Measurements from ENCODE around the gene VGLL4.
A peak's percentile ranks its signal among the peaks of the same experiment; 100 is the strongest.
"Not testable (repeated sequence)": the region's sequence is repeated elsewhere in the genome, so short reads cannot be mapped to it uniquely, and the experiment has no call there.

VGLL4 gene, protein sequence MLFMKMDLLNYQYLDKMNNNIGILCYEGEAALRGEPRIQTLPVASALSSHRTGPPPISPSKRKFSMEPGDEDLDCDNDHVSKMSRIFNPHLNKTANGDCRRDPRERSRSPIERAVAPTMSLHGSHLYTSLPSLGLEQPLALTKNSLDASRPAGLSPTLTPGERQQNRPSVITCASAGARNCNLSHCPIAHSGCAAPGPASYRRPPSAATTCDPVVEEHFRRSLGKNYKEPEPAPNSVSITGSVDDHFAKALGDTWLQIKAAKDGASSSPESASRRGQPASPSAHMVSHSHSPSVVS

DNA sequence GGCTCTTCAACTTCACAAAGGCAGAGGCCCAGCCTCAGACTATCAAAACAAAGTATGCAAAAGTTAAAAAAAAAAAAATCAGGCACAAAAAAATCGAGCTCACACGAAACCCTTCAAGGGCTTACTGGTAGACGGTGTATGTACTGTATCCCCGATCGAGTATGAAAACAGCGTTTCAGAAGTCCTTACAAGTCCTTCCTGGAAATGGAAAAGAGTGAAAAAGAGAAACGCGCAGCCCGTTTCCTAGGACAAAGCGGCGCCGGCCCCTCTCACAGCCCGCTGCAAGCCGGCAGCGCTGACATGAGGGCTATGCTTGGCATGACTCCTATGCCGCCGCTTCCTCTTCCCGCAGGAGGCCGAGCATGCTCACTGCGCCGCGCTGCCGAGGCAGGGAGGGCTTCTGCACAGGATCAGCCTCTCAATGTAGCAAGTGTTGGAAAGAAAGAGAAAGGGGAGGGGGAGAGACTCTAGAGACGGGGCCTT lies at the start of gene VGLL4:
Gene VGLL4, minus strand, starts transcription at position 311 of the 483 bp plus-strand sequence. CDS start 397 bp downstream, outside the sequence.
- peak; percentile 64 for DNase-seq

- DNase-seq: no peak
These were observed 48.8 kb upstream of the VGLL4 start for GRCh38 chr3:11692532-11692813.

DNA sequence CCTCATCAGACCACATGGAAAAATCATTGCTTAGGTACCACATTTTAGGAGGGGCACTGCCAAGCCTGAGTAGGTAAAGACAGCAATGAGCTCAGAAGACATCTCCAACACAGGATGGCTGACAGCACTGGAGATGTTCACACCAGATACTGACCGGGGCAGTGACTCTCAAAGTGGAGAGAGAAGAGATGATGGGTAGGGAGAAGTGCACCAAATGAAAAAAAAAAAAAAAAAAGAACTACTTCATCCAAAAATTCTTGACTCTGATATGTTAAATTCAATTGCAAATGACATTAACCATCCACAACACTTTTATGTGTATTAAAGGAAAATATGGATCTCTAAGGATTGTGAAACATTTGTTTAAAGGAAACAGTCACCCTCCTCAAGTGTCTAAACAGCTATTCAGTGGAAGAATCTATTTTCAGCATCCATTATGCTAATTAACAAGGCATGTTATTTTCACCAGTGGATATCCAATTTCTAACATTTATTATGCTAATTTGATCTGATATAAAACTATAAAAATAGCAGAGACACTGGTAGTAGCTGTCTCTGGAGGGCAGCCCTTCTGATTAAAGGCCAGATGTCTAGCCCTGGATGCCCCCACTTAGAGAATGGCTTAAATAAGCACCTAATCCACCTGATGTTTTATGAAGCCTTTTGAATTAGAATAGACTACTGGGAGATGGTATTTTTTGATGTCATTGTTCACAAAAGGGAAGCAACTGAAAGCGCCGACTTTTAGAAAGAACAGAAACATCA lies 48.2 kb upstream of the VGLL4 start:
- peak; percentile 43 for DNase-seq

GRCh38 chr3:11690863-11691766 lies 47.4 kb upstream of the VGLL4 start:
- DNase-seq: no peak

- no peak for DNase-seq
These were observed 46.0 kb upstream of the VGLL4 start for GRCh38 chr3:11689749-11690148.

DNA sequence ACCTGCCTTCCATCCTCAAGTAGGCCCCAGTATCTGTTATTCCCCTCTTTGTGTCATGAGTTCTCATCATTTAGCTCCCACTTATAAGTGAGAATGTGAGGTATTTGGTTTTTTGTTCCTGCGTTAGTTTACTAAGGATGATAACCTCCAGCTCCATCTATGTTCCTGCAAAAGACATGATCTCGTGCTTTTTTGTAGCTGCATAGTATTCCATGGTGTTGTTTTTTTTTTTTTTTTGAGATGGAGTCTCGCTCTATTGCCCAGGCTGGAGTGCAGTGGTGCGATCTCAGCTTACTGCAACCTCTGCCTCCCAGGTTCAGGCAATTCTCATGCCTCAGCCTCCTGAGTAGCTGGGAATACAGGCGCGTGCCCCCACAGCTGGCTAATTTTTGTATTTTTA lies 41.3 kb upstream of the VGLL4 start:
- not testable (repeated sequence) for DNase-seq

- DNase-seq: no peak
These were observed 36.8 kb upstream of the VGLL4 start for GRCh38 chr3:11680509-11680908.

GRCh38 chr3:11679964-11680363 lies 36.2 kb upstream of the VGLL4 start:
- no peak for DNase-seq

DNA sequence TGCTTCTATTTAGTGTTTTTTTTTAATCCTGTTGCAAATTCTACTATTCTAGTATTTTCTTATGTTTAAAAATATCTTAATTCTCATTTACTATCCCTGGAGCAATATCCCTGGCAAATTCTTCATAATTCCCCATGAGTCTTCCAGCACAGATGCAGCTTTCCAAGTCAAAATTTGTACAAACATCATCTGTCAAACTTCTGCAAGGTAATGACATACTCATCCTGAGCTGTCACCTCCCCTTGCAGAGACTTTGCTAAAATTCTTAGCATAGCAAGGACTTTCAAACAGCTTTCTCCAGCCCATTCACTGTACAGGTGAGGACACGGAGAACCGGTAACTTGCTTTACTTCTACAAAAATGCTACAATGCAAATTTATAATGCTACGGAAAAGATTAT lies 28.6 kb upstream of the VGLL4 start:
- DNase-seq: no peak

- DNase-seq: no peak
These were observed 28.0 kb upstream of the VGLL4 start for GRCh38 chr3:11671648-11672100.

DNA sequence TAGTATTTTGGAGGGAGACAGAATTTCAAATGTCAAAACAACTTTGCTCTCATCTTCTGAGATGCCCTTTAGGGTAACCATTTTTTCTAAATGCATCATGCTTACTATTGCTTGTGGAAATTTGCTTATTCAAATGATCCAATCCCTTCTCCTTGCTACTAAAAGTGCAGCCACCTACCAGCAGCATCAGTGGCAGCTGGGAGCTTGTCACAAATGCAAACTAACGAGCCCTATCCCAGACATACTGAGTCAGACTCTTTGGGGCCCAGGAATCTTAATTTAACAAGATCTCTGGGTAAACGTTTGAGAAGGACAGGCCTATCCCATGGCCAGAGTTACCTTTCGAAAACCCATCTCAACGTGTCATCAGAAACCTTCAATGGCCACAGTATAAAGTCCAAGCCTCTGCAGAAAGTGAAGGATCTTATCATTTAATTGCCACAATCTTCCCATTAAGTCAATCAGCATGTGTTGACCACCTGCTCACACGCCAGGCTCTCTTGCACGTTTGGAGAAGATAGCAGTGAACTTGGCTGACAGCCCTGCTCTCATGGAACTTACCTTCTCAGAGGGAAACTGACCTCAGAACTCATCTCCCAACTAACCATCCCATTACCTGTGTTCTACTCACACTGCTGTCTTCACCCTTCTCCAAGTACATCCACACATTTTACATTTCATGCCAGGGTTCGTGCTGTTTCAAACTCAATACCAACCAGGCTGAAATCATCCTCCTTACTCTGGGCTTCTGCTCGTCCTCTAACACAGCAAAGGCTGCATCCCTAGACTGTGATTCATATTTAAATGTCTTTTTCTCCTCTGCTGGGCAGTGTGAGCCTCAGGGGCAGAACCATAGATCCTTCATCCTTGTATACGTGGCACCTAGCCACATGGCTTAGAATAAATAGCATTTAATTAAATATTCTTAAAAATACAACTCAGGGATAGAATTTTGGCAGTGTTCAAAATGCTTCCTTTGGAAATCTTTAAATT lies 24.8 kb upstream of the VGLL4 start:
- no peak for DNase-seq

GRCh38 chr3:11665331-11665730 lies 21.6 kb upstream of the VGLL4 start:
- DNase-seq: no peak

- DNase-seq: no peak
These were observed 18.8 kb upstream of the VGLL4 start for GRCh38 chr3:11662392-11662990.

DNA sequence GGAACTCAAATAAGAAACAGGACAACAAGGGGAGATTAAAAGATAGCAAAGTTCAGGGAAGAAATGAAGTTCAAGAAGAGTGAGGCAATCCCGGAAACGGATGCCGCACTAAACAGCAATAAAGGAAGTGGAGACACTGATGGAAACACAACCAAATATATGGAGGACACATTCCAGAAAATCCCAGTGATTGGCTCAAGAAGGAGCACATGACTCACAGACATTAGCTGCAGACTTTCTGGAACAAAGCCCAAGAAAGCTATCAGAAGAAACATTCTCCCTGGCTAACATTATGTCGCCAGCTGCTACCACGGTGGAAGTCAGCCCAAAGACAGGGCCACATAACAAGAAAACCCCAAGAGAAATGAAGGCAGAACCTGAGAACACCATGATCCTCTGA lies 18.1 kb upstream of the VGLL4 start:
- no peak for DNase-seq

DNA sequence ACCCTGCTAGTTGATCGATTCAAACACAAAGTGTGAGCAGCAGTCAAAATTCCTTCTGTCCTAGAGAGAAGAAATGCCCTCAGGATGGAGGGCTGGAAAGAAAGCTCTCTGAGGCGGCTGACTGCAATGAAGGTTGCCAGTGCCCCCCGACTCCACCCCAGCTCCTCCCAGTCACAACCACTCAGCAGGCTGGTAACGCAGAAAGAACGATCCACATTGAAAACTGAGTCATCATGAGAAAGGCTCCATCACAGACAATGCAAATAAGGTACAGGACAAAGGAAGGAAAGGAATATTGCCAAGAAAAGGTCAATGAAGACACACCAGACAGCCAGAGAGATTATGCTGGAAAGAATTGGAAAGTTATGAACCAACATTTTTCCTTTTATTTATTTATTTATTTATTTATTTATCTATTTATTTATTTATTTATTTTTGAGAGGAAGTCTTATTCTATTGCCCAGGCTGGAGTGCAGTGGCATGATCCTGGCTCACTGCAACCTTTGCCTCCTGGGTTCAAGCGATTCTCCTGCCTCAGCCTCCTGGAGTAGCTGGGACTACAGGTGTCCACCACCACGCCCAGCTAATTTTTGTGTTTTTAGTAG lies 17.4 kb upstream of the VGLL4 start:
- no peak for DNase-seq

DNA sequence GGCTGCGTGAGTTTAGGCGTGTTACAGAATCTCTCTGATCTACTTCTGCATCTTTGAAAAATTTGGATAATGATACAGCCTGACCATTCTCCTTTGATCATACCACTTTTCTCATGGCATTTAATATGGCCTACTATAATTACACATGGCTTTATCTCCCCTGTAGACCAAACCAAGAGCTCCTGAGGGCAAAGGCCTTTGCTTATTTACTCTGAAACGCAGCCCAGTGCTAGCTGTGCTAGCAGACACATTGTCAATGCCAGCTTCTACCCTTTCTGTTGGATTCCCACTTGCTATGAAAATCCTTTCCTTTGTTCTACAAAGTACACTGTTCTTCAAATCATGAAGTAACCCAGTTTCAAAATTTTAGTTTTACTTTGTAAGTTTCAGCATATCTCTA lies 16.5 kb upstream of the VGLL4 start:
- no peak for DNase-seq

GRCh38 chr3:11658180-11658579 lies 14.5 kb upstream of the VGLL4 start:
- DNase-seq: no peak

GRCh38 chr3:11655196-11655928 lies 11.6 kb upstream of the VGLL4 start:
- peak; percentile 21 for DNase-seq

GRCh38 chr3:11654166-11654565 lies 10.5 kb upstream of the VGLL4 start:
- no peak for DNase-seq

DNA sequence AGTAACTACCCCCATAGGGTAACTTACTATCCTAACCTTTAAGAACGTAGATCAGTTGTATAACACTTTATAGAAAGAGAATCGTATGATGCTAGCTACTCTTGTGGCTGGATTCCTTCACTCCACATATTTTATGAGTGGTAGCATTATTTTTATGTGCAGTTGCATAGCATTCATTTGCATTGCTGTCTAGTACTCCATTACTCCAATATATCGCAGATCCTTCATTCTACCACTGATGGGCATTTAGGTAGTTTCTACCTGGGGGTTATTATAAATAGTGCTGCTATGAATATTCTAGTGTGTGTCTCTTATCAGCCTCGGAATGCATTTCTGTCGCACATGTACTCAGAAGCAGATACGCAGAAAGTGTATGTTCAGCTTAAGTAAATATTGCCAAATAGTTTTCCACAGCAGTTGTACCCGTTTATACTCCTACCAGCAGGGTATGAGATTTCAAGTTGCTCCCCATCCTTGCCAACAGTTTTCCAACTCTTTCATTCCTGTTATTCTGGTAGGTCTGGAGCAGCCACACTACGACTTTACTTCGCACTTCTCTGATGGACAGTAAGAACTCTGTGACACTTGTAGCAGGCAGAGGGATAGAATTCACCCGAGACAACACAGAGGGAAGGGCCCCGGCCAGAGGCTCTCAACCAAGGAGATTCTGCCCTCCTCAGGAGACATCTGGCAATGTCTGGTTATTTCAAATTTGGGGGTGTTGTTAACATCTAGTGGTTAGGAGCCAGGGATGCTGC lies 9.8 kb upstream of the VGLL4 start:
- no peak for DNase-seq

Data from NCI-H524 treated with DMSO at 0.1 percent for 48 hours (cell line).